Measurements from ENCODE around the gene STAC3. TPM values are rescaled to one million over a fixed set of nuclear protein-coding genes. Genes with fewer than 3 reads are reported as not detected.

STAC3 gene
- total and polyA plus RNA-seq, 2 of the 8 experiments (the other 6 are each of a cell fraction or from before 2014, with no cell fraction given) = 0.70 to 1.3 TPM

- peak; percentile 0 for TF ChIP-seq RNF2 (IDR thresholded peaks at IDR 0.05; ENCODE audit: borderline replicate concordance, low read depth, low read length, missing control alignments, poor library complexity, severe bottlenecking)
- no peak for TF ChIP-seq SIRT6 (IDR thresholded peaks at IDR 0.05; ENCODE audit: low read length)
- peak; percentile 37 for TF ChIP-seq ASH2L (IDR thresholded peaks at IDR 0.05; ENCODE audit: low read length)
- no peak for TF ChIP-seq NRF1 (IDR thresholded peaks at IDR 0.05; ENCODE audit: low read depth, low read length)
- no peak for TF ChIP-seq POLR2AphosphoS5 (IDR thresholded peaks at IDR 0.05; ENCODE audit: low read depth, low read length)
- no peak for TF ChIP-seq SIX5 (IDR thresholded peaks at IDR 0.05; ENCODE audit: low read depth, low read length)
- TF ChIP-seq MAX (IDR thresholded peaks at IDR 0.05) = peak; percentile 81
- peak; percentile 36 to 77; a peak in 2 of 4 replicates for TF ChIP-seq SIN3A (conservative IDR thresholded peaks at IDR 0.05 in 1 of 2, IDR thresholded peaks at IDR 0.05 in 1 of 2; ENCODE audit: low read depth in 1 of 2, low read length in 2 of 2)
- peak; percentile 73; the same call in 1 of the 2 replicates for TF ChIP-seq EGR1 (IDR thresholded peaks at IDR 0.05; ENCODE audit: borderline replicate concordance, low read depth, low read length)
- TF ChIP-seq SP2 (IDR thresholded peaks at IDR 0.05; ENCODE audit: low read length) = no peak
Measured at GRCh38 chr12:57240066-57240921, 10.7 kb downstream of the STAC3 start (continued).
